Tongue (tissue), 2 donors: ENCODE results near the gene NPHP1. TPM values are rescaled to one million over a fixed set of nuclear protein-coding genes. Genes with fewer than 3 reads are reported as not detected.
"Not testable (repeated sequence)": the region's sequence is repeated elsewhere in the genome, so short reads cannot be mapped to it uniquely, and the experiment has no call there.

Experiments used
- DNase-seq: peaks from one replicate; pipeline ENCODE4 v3.0.0-alpha.2; 2015
- total RNA-seq: library from RNA; depleted of rRNA; stranded (reverse); fragments of >200 nt; gene quantifications from one replicate; pipeline ENCODE4 v1.2.3, GENCODE V29; 2014

The NPHP1 gene
- total RNA-seq, 1 donor from 2014 or later = 7.5 TPM

GRCh38 chr2:110197452-110197851 lies 7.4 kb downstream of the NPHP1 start:
- no peak for DNase-seq

- DNase-seq = not testable (repeated sequence)
These were observed 14.6 kb downstream of the NPHP1 start for GRCh38 chr2:110190169-110190568.

- no peak for DNase-seq
These were observed 22.4 kb downstream of the NPHP1 start for GRCh38 chr2:110182449-110182848.

- DNase-seq = no peak
These were observed 24.8 kb downstream of the NPHP1 start for GRCh38 chr2:110180036-110180435.

- no peak for DNase-seq
These were observed 31.3 kb downstream of the NPHP1 start for GRCh38 chr2:110173523-110173922.

- DNase-seq = no peak
These were observed 32.3 kb downstream of the NPHP1 start for GRCh38 chr2:110172506-110172905.

- peak; percentile 28 for DNase-seq
These were observed 34.7 kb downstream of the NPHP1 start for GRCh38 chr2:110170102-110170501.

GRCh38 chr2:110167326-110168000 lies 37.4 kb downstream of the NPHP1 start:
- DNase-seq = no peak

GRCh38 chr2:110166266-110166665 lies 38.5 kb downstream of the NPHP1 start:
- DNase-seq = no peak

- DNase-seq = peak; percentile 71
These were observed 47.5 kb downstream of the NPHP1 start for GRCh38 chr2:110157153-110157793.

GRCh38 chr2:110154828-110155227 lies 50.0 kb downstream of the NPHP1 start:
- not testable (repeated sequence) for DNase-seq

GRCh38 chr2:110154188-110154587 lies 50.6 kb downstream of the NPHP1 start:
- not testable (repeated sequence) for DNase-seq

GRCh38 chr2:110153416-110153815 lies 51.4 kb downstream of the NPHP1 start:
- DNase-seq = no peak

GRCh38 chr2:110152943-110153342 lies 51.9 kb downstream of the NPHP1 start:
- DNase-seq = no peak

GRCh38 chr2:110149330-110150220 lies 55.2 kb downstream of the NPHP1 start:
- no peak for DNase-seq

GRCh38 chr2:110146945-110147332 lies 57.9 kb downstream of the NPHP1 start:
- no peak for DNase-seq

- DNase-seq = no peak
These were observed 58.4 kb downstream of the NPHP1 start for GRCh38 chr2:110146183-110146944.

GRCh38 chr2:110143982-110144381 lies 60.8 kb downstream of the NPHP1 start:
- DNase-seq = no peak

GRCh38 chr2:110140401-110140800 lies 64.4 kb downstream of the NPHP1 start:
- no peak for DNase-seq

GRCh38 chr2:110134025-110134424 lies 70.8 kb downstream of the NPHP1 start:
- DNase-seq = no peak

GRCh38 chr2:110131166-110131565 lies 73.6 kb downstream of the NPHP1 start:
- DNase-seq = no peak

- DNase-seq = no peak
These were observed 74.1 kb downstream of the NPHP1 start for GRCh38 chr2:110130757-110131156.
